Ascending aorta (tissue), 2 donors: ENCODE results near the gene SEL1L2. TPM values are rescaled to one million over a fixed set of nuclear protein-coding genes. Genes with fewer than 3 reads are reported as not detected.

ENCODE experiments used
- DNase-seq, 2 donors: peaks; one replicate each; pipeline ENCODE4 v3.0.0-alpha.2; 2019; ENCODE audit warnings: low spot score in 2 of 2
- H3K27ac ChIP-seq, 2 donors: fragments of 200-600 bp; sonication (generic); one replicate each; pipeline ENCODE4 v1.5.1; 2016 to 2017; ENCODE audit warnings: mild to moderate bottlenecking in 1 of 2
- H3K27me3 ChIP-seq: fragments of 200-600 bp; sonication (generic); one replicate; pipeline ENCODE4 v1.5.1; 2017
- H3K36me3 ChIP-seq, 2 donors: fragments of 200-600 bp; sonication (generic); one replicate each; pipeline ENCODE4 v1.5.1; 2016
- H3K4me1 ChIP-seq, 2 donors: fragments of 200-600 bp; sonication (generic); one replicate each; pipeline ENCODE4 v1.5.1; 2016 to 2017; ENCODE audit warnings: mild to moderate bottlenecking in 1 of 2
- H3K4me3 ChIP-seq, 2 donors: fragments of 200-600 bp; sonication (generic); one replicate each; pipeline ENCODE4 v1.5.1; 2016 to 2017; ENCODE audit warnings: mild to moderate bottlenecking in 1 of 2
- H3K9me3 ChIP-seq, 2 donors: fragments of 200-600 bp; sonication (generic); one replicate each; pipeline ENCODE4 v1.5.1; 2016
- intact Hi-C: fragments of 100-400 bp; cut with DNase I; formaldehyde crosslinking; loops from one replicate; pipeline ENCODE4 v1.15.1; 2023
- total RNA-seq: library from RNA; depleted of rRNA; stranded (reverse); fragments of >200 nt; gene quantifications from one replicate; pipeline ENCODE4 v1.1.0, GENCODE V29; 2016
- TF ChIP-seq, protein P1 (sequence below), 3 experiments: fragments of 200-600 bp in 2 of 3; fragments of 450-650 bp in 1 of 3; sonication (generic) in 2 of 3; IDR thresholded peaks; one replicate each; pipeline ENCODE4 v1.5.1; 2016 to 2019; ENCODE audit warnings: antibody characterized with exemption in 3 of 3, mild to moderate bottlenecking in 1 of 3, moderate library complexity in 1 of 3

The SEL1L2 gene
- total RNA-seq, 1 donor from 2014 or later: not detected

DNA sequence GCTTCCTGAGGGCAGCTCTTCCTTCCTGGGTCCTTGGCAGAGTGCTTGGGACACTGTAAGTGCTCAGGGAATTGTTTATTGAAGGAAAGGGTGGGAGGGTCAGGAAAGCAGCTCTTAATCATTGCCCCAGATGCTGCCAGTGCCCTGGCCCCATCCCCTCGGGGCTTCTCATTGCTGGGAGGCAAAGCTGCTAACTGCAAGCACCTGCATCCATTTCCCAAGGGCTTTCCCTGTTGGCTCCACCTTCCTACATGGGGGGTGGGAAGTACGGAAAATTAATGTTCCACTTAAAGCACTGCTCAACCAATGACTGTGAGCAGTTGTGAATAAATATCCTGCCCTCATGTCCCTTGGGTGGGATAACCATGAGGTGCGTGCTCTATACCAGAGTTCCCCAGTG is 149.2 kb downstream of the SEL1L2 start:
- Histone ChIP-seq H3K27me3 (no peaks in the 10 kb centered on the region), H3K36me3 (no peaks in the 10 kb centered on the region), H3K4me1 (no peaks in the 10 kb centered on the region), H3K4me3 (no peak overlapping the region), H3K27ac (no peak overlapping the region), H3K9me3 (no peaks in the 10 kb centered on the region)
- intact Hi-C loops: loop anchor here (10.0 kb wide), 1 partner anchor 94 kb away; no protein-coding TSS in a partner anchor
- DNase-seq: no peak
- TF ChIP-seq, protein P1, sequence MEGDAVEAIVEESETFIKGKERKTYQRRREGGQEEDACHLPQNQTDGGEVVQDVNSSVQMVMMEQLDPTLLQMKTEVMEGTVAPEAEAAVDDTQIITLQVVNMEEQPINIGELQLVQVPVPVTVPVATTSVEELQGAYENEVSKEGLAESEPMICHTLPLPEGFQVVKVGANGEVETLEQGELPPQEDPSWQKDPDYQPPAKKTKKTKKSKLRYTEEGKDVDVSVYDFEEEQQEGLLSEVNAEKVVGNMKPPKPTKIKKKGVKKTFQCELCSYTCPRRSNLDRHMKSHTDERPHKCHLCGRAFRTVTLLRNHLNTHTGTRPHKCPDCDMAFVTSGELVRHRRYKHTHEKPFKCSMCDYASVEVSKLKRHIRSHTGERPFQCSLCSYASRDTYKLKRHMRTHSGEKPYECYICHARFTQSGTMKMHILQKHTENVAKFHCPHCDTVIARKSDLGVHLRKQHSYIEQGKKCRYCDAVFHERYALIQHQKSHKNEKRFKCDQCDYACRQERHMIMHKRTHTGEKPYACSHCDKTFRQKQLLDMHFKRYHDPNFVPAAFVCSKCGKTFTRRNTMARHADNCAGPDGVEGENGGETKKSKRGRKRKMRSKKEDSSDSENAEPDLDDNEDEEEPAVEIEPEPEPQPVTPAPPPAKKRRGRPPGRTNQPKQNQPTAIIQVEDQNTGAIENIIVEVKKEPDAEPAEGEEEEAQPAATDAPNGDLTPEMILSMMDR (IDR thresholded peaks at IDR 0.05): no peak

- TF ChIP-seq, protein P1 (IDR thresholded peaks at IDR 0.05): no peak
Observed at GRCh38 chr20:13840093-13840465, 150.3 kb downstream of the SEL1L2 start.

DNA sequence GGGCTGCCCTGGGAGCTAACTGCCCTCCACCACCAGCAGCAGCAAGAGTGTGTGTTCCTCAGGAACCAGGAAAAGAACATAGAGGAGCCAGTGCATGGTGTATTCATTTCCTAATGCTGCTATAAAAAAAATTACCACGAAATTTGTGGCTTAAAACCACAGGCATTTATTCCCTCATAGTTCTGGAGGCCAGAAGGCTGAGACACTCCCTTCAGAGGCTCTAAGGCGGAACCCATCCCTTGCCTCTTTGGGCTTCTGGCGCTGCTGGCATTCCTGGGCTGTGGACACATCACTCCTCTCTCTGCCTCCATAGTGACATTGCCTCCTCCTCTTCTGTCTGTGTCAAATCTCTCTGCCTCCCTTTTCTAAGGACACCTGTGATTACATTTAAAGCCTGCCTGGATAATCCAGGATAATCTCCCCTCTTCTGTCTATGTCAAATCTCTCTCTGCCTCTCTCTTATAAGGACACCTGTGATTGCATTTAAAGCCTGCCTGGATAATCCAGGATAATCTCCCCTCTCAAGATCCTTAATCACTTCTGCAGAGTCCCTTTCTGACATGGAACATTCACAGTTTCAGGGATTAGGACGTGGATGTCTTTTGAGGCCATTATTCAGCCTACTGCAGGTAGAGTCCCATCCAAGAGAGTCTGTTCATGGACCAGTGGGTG is 150.9 kb downstream of the SEL1L2 start:
- Histone ChIP-seq H3K4me1 (no peaks in the 10 kb centered on the region), H3K9me3 (no peaks in the 10 kb centered on the region), H3K4me3 (no peak overlapping the region), H3K36me3 (no peaks in the 10 kb centered on the region), H3K27me3 (no peaks in the 10 kb centered on the region), H3K27ac (no peak overlapping the region)
- intact Hi-C loops: loop anchor here (10.0 kb wide), 1 partner anchor 95 kb away; no protein-coding TSS in a partner anchor
- TF ChIP-seq, protein P1 (IDR thresholded peaks at IDR 0.05): no peak
- no peak for DNase-seq

More at GRCh38 chr20:13840093-13840465, 150.3 kb downstream of the SEL1L2 start:
- Histone ChIP-seq H3K4me3 (no peak overlapping the region), H3K4me1 (no peaks in the 10 kb centered on the region), H3K27ac (no peak overlapping the region), H3K36me3 (no peaks in the 10 kb centered on the region), H3K27me3 (no peaks in the 10 kb centered on the region), H3K9me3 (no peaks in the 10 kb centered on the region)
- no peak for DNase-seq
- intact Hi-C loops: loop anchor here (10.0 kb wide), 1 partner anchor 95 kb away; no protein-coding TSS in a partner anchor

GRCh38 chr20:13838664-13839063 is 151.8 kb downstream of the SEL1L2 start:
- DNase-seq: no peak
- H3K4me3 ChIP-seq: no peak overlapping the region
- TF ChIP-seq, protein P1 (IDR thresholded peaks at IDR 0.05): no peak
- intact Hi-C loops: no loop called here
- no peaks in the 10 kb centered on the region for H3K27me3 ChIP-seq
- H3K9me3 ChIP-seq: no peaks in the 10 kb centered on the region
- no peaks in the 10 kb centered on the region for H3K4me1 ChIP-seq
- H3K36me3 ChIP-seq: no peaks in the 10 kb centered on the region
- H3K27ac ChIP-seq: no peak overlapping the region

- intact Hi-C loops: no loop called here
- Histone ChIP-seq H3K4me1 (no peaks in the 10 kb centered on the region), H3K36me3 (no peaks in the 10 kb centered on the region), H3K27me3 (no peaks in the 10 kb centered on the region), H3K4me3 (no peak overlapping the region), H3K9me3 (no peaks in the 10 kb centered on the region), H3K27ac (no peak overlapping the region)
- TF ChIP-seq, protein P1 (IDR thresholded peaks at IDR 0.05): no peak
- no peak for DNase-seq
Observed at GRCh38 chr20:13831476-13831875, 158.9 kb downstream of the SEL1L2 start.
